HK-2 (cell line): ENCODE data around the gene SAFB.

Experiments used
- DNase-seq: peaks from one replicate; pipeline ENCODE4 v3.0.0-alpha.2; 2018; ENCODE audit not compliant: unreplicated experiment

SAFB gene

DNA sequence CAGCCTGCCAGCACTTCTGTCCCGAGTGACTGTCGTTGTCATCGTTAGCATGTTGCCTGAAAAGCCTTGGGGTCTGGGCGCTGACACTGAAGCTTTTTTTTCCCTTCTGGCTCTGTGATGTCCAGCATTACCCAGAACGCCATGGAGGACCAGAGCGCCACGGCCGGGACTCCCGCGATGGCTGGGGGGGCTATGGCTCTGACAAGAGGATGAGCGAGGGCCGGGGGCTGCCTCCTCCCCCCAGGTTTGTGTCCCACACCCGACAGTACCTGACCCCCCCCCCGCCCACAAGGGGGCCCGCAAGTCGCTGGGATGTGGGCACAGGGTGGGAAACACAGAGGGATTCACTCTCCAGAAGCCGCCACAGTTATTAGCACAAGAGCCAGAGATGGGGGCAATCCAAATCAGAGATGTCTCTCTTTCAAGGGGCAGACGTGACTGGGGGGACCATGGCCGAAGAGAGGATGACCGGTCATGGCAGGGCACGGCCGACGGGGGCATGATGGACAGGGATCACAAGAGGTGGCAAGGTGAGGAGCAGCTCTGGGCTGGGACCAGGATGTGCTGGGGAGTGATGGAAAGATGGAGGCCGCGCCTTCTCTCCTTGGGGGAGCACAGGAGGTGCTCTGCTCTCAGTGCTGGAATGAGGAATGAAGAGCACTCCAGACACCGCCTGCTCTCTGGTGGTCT, 44.2 kb downstream of the SAFB start:
- no peak for DNase-seq

DNA sequence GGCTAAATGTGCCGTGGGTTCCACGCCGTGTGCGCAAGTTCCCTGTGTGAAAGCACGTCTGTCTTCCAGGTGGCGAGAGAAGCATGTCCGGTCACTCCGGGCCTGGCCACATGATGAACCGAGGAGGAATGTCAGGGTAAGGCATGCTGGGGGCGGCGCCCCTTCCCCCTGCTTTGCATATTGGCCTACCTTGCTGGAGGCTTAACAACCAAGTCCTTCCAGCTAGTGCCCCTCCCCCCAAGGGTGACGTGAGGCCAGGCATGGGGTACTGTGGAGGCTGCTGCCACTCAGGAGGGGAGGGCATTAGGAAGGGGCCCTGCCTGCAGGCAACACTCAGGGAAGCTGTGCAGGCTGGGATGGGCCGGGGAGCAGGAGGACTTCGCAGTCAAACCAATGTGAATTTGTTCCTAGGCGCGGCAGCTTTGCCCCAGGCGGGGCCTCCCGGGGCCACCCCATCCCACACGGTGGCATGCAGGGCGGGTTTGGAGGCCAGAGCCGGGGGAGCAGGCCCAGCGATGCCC, 44.9 kb downstream of the SAFB start:
- no peak for DNase-seq

DNA sequence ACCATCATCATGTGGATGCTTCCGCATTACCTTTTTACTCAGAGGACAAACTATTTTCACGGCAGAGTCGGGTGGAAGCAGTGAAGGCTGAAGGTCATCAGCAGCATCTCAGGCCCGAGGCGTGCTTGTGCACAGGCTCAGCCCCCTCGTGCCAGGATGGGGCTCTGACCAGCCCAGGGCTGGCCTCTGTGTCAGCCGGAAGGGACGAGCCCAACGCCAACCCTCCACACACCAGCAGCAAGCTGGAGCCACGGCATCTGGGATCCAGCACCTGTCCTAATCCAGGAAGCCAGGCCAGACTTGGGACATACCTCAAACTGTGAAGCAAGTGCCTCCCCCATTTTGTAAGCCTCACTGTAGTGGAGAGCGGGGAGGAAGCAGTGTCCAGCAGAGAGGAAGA, 46.3 kb downstream of the SAFB start:
- DNase-seq: no peak

DNA sequence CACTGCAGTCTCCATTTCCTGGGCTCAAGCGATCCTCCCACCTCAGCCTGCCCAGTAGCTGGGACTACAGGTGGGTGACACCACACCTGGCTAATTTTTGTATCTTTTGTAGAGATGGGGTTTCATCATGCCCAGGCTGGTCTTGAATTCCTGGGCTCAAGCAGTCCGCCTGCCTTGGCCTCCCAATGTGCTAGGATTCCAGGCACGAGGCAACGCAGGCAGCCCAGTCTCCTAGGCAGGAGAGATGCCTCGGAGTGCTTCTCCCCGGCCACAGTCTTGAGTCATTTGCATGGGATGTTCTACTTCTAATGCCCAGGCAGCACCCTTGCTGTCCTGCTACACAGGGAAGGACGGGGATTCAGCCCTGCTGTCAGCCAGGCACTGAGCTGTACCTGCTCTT, 48.7 kb downstream of the SAFB start:
- DNase-seq: no peak

DNA sequence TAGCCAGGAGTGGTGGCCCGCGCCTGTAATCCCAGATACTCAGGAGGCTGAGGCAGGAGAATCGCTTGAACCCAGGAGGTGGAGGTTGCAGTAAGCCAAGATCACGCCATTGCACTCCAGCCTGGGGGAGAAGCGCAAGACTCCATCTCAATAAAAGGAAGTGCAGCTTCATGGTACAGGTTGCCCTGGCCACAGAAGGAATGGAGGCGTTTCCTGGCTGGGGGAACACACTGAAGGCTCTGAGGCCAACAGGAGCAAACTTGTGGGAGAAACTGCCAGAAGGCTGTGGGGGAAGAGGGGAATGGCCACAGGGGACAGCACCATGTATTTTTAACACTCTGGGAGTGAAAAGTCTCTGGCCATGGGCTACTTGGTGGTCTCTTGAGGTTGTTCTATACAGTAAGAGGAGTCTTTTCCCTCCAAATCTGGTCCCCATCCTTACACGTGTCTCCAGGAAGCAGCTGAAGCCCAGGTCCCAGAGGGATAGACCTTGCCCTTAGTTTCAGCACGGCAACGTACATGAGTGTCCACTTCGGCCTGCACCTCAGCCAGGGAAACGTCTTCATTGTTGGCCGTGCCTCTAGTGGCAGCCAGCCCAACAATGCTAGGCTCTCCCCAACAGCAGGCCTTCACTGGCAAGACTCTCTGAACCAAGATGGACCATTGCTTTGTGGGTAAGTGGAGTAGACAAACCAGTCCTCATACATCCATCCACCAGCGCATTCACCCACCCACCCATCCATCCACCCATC, 50.0 kb downstream of the SAFB start:
- DNase-seq: no peak

DNA sequence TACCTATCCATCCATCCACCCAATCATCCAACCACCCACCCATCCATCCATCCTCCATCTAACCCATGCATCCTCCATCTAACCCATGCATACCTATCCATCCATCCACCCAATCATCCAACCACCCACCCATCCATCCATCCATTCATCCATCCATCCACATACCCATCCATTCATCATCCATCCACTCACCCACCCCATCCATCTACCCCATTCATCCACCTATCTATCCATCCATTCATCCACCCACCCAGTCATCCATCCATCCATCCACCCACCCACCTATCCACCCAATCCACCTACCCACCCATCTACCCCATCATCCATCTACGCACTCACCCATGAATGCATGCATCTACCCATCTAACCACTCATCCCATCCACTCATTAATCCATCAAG, 50.9 kb downstream of the SAFB start:
- DNase-seq: no peak

DNA sequence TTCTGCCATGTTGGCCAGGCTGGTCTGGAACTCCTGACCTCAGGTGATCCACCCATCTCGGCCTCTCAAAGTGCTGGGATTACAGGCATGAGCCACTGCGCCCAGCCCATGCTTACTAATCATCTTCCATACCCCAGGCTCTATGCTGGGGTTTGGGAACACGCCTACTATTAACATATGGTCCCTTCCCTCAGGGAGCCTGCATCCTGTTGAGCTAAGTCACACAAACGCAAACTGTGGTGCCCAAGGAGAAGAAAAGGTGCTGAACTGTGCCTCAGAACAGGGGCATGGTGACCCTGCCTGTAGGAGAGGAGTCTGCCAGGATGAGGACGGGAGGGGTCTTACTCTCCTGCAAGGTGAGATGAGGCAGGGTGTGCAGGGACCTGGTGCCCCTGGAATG, 51.8 kb downstream of the SAFB start:
- DNase-seq: no peak

DNA sequence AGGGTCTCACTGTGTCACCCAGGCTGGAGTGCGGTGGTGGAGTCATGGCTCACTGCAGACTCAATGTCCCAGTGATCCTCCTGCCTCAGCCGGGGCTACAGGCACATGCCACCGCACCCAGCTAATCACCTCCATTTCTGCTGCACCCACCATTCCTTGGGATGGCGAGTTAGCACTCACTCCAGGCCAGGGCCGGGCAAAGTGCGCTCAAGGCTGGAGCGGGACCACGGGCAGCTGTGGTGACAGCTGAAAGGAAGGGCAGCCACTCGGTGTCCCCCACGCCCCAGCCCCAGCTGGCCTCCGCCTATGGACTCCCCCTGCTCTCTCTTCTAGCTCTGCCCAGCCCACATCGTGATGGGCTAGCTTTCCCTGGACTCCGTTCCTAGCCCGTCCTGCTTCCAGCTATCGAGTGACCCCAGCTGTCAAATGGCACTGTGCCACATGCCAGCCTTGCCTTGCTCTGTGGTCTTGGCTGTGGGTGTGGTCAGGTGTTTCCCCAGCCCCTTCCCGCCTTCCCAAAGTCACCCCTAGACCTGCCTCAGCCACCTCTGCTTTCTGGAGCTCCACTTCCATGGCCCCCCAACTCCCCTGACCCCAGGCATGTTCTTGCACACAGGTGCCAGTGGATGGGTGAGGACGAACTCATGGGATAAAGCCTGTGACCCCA, 53.4 kb downstream of the SAFB start:
- DNase-seq: no peak

DNA sequence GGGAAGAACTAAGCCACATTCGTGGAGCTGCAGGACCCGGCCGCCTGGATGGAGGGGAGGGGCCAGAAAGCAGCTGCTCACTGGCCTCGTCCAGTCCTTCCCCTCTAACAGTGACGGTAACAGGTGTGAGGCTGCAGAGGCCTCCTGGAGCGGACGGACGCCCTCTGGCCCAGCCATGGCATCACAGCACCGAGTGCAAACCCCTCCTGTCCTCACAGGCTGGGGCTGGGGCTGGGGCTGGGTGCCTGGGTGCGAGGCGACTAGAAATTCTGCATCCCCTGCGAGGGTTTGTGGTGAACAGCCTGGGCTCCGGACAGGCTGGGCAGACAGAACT, 53.9 kb downstream of the SAFB start:
- DNase-seq: no peak

DNA sequence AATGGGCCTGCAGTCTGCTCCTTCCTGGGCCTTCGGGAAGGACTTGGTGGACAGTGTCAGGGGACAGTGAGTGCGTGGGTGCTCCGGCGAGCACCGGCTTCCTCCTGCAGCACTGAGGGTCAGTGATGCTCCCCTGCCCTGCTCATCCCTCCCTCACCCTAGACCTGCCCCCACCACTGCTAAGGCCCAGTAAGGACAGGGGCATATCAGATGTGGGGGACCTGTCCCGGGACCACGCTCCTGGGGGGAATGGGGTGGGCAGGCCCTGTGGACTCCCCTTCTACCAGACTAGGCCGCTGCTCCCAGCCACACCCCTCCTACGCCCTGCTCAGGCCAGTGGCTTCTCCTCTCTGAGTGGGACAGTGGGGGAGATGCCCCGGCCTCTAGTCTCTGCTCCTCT, 54.3 kb downstream of the SAFB start:
- DNase-seq: no peak

DNA sequence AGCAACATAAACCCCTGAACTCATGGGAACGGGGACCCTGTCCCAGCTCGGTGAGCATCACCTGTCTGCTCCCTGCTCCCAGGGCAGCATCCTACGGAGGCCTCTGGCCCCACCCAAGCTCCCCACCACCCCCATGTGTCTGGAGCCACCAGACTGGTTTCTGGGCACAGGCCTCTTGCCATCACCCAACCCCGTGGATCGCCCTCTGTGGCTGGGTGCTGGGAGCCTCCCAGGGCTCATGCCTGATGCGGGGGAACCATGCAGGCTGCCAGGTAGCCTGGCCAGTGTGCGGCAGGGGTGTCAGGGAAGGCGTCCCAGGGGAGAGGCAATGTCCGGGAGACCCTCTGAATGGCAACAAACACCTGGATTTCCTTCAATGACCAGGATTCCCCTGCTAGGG, 54.7 kb downstream of the SAFB start:
- no peak for DNase-seq

DNA sequence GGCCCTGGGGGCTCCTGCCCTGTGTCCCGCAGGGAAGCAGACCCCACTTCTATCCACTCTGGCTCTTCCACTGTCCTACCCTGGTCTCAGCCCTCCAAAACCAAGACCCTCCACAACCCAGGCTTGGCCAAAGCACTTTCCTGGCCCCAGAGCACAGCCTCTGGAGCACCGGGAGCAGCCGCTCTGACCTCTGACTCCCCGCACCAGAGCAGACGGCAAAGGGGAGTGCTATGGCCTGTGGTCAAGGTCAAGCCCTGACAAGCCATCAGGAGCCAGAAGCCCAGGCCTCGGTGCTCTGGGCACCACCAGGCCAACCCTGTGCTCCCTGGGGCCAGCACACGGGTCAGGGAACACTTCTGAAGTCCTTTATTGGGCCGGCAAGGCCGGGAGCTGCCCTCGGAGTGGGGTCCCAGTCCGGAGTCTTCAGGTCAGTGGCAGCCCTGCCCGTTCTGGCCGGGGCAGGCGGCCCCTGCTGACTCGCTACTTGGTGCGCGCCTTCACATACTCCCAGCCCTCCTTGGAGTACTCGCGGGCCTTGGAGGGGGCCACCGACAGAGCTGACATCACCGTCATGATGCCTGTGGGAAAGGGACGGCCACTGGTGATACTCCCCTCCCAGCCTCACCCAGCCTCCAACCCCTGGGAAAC, 55.3 kb downstream of the SAFB start:
- DNase-seq: no peak

DNA sequence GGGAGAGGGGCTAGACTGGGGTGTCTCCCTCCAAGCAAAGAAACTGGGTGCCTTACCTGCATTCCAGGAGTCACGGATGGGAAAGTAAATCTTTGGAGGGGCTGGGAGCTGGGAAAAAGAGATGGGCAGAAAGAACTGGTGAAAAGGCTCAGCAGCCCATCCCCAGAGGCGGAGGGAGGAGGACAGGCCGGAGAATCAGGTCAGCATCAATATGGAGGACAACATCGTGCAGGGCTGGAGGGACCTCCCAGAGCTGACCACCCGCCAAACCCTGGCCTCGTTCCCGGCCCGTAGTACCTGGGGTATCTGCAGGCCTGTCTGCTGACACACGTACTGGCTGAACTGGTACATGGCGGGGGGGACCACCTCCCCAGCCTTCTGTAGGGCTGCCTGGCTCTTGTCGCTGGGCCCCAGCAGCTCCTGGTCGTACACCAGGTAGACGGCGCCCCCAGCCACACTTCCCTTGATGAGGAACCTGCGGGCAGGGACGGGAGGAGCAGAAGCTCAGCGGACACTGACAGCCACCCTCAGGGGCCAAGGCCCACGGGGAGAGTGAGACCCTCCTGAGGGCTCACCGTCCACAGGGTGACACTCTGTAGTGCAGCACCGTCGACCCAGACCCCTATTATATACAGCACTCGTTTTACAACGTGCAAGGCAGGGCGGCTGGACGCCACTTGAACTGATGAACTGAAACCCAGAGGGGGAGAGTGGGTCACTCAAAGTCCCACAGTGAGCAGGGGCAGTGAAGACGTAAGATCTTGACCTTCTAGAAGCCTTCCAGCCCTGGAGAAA, 56.6 kb downstream of the SAFB start:
- no peak for DNase-seq

DNA sequence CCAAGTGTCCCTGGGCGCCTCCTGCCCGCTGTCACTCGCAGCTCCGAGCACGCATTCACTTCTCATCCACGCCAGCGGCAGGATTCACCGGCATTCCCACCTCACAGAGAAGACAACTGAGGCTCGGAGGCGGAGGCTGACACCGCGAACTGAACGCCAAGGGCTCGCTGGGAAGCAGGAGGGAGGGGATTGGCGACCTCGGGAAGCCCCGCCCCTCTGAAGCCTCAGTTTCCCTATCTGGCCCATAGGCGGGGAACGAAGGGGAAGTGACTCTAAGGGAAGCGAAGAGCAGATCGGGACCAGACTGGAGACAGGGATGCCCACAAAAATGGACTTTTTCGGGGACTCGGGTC, 57.2 kb downstream of the SAFB start:
- no peak for DNase-seq

DNA sequence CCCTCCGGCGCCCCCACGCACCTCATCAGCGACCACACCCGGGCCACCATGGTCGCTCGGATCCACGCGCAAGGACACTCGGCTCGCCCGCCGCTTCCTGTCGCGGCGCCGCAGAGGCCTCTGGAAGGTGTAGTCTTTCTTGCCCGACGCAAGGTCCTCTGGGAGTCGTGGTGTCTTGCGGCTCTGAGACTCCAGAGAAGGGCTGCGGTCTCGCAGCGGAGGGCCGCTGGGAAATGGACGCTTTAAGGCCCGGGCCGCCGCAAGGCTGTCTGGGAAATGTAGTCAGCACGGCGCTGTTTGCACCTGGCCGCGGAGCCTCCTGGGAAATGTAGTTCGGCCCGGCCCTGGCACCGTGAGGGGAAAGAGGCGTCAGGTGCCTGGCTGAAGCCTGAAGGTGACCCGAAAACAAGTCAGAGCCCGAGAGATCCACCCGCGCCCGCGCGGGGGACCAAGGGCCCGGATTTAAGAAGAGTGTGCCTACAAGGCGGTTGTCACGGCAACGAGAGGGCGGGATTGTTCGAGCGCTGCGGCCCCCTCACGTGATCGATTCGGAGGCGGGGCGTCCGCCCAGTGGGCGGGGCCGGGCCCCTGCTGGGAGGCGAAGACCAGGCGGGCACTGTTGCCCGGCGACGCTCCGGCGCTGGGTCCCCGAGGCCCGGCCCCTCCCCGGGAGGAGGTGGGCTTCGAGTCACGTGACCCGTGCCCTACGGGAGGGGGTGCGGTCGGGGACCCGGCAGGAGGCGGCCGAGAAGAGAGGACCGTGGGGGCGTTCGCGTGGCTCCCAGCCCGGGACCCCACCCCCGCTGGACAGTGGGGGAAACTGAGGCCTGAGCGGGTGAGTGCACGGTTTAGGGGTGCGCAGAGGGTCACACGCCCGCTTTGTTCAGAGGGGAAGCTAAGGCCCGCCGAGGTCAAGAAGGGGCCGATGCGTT, 57.8 kb downstream of the SAFB start, which contains the start of the genes HSD11B1L and MICOS13:
Gene HSD11B1L, plus strand, starts transcription at position 591 of the 932 bp plus-strand sequence. CDS start 3,806 bp downstream, outside the sequence.
Gene MICOS13, minus strand, starts transcription at position 80 of the 932 bp plus-strand sequence. Its CDS starts 30 bp downstream, at position 50.
- peak; percentile 98 for DNase-seq

DNA sequence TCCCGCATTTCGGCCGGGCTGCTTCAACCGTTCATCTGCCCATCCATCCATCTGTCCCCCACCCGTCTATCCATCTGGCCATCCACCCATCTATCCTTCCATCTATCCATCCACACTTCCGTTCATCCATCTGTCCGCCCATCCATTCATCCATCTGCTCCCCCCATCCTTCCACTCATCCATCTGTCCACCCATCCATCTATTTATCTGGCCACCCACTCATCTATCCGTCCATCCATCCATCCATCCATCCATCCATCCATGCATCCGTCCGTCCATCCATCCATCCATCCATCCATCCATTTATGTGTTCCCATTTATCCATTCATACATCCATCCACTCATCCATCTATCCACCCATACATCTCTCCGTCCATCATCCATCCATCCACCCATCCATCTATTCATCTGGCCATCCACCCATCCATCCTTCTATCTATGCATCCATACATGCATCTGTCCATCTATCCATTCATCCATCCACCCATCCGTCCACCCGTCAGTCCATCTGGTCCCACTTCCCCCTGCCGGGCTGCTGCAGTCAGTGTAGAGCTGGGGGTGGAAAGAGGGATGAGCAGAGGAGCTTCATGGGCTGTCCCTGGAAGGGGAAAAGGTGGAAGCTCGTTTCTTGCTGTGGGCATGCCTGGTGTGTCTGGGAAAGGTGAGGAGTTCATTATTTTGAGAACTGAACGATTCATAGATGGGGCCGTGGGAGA, 58.7 kb downstream of the SAFB start:
- DNase-seq: no peak

DNA sequence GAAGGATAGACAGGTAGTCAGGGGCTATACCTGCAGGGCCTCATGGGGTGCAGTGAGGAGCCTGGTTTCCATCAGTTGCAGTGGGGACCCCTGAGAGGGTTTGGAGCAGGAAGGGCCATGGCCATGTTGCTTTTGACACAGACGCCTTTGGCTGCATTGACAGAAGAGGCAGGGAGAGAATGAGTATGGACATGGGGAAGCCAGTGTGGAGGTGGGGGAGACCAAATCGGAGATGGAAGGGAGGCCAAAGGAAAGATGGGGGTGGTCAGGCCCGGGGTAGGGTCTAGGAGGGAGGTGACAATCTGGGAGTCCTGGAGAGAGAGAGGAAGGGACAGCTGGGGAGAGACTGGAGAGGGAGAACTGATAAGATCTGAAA, 59.2 kb downstream of the SAFB start:
- no peak for DNase-seq

DNA sequence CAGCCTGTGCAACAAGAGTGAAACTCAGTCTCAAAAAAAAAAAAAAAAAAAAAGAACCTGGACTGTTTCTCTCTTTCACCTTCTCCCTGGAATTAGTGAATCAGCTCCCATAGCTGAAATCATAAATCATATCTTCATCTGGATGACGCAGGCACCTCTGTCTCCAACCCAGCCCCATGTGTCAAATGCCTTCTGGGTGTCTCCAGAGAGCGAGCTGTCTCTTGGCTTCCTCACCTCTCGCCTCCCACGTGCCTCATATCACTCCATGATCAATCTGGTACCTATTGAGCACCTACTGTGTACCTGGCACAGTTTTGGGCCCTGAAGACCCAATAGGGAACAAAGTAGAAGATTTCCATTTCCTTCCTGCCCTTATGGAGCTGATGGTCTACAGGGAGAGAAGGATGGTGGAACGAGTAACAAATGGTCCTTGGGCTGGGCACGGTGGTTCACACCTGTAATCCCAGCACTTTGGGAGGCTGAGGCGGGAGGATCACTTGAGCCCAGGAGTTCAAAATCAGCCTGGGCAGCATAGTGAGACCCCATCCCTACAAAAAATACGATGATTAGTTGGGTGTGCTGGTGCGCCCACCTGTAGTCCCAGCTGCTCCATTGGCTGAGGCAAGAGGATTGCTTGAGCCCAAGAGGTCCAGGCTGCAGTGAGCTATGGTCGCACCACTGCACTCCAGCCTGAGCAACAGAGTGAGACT, 60.4 kb downstream of the SAFB start:
- DNase-seq: no peak
